ENCODE data around the gene RAP2A.

RAP2A gene

DNA sequence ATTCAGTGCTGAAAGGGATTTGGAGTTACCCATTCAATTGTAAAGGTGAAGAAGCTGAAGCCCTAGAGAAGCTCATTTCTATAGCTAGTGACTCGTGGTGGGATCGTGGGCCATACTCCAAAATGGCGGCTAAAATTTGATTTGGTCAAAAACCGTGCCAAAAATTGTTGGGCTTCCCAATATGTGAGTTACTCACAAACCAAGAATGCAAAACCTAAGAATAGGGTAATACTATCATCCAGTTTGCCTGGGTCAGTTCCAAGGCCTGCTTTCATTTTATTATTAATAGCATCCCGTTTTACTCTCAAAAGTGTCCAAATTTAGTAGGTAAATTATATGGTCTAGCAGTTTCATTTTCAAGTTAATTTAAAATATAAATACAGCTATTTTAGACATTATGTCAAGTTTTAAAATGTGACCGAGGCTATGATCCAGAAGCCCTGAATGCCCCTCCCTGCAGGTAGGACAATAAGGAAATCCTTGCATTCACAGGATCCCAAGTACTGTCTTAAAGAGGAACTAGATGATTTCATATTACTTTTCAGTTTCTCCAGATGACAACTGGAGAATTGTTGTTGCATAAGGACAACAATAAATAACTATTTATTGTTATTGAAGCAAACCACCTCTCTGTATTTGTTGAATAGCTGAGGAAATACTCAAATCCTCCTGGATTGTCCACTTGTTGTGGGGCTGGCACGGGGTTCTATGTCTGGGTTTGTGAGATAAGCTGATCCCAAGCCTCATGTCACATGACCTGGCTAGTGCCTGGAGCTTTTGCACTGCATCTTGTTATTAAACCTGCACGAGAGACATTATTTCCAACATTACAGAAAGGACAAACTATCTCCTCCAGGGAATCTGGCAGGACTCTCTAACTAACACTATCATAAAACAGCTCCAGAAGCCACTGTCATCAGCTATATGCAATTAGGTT lies 11.6 kb upstream of the RAP2A start:
- Histone ChIP-seq H3K27me3 (replicated peaks; ENCODE audit: control insufficient read depth, insufficient read depth, low read length) (no peaks in the 10 kb centered on the region), H3K4me3 (replicated peaks; ENCODE audit: low read depth, low read length) (no peak overlapping the region), H3K36me3 (ENCODE audit: control insufficient read depth, insufficient read depth, low read length) (no peaks in the 10 kb centered on the region)
- TF ChIP-seq, protein P1, sequence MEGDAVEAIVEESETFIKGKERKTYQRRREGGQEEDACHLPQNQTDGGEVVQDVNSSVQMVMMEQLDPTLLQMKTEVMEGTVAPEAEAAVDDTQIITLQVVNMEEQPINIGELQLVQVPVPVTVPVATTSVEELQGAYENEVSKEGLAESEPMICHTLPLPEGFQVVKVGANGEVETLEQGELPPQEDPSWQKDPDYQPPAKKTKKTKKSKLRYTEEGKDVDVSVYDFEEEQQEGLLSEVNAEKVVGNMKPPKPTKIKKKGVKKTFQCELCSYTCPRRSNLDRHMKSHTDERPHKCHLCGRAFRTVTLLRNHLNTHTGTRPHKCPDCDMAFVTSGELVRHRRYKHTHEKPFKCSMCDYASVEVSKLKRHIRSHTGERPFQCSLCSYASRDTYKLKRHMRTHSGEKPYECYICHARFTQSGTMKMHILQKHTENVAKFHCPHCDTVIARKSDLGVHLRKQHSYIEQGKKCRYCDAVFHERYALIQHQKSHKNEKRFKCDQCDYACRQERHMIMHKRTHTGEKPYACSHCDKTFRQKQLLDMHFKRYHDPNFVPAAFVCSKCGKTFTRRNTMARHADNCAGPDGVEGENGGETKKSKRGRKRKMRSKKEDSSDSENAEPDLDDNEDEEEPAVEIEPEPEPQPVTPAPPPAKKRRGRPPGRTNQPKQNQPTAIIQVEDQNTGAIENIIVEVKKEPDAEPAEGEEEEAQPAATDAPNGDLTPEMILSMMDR (IDR thresholded peaks at IDR 0.05; ENCODE audit: insufficient read depth, low read length, poor library complexity, severe bottlenecking) = no peak
- DNase-seq (ENCODE audit: extremely low read depth, insufficient read length) = no peak

GRCh38 chr13:97423300-97424045 lies 10.5 kb upstream of the RAP2A start:
- Histone ChIP-seq H3K36me3 (ENCODE audit: control insufficient read depth, insufficient read depth, low read length) (no peaks in the 10 kb centered on the region), H3K27me3 (replicated peaks; ENCODE audit: control insufficient read depth, insufficient read depth, low read length) (no peaks in the 10 kb centered on the region), H3K4me3 (replicated peaks; ENCODE audit: low read depth, low read length) (no peak overlapping the region)
- DNase-seq (ENCODE audit: extremely low read depth, insufficient read length) = no peak
- TF ChIP-seq, protein P1 (IDR thresholded peaks at IDR 0.05; ENCODE audit: insufficient read depth, low read length, poor library complexity, severe bottlenecking) = no peak

GRCh38 chr13:97425590-97425989 lies 8.4 kb upstream of the RAP2A start:
- no peaks in the 10 kb centered on the region for H3K27me3 ChIP-seq (replicated peaks; ENCODE audit: control insufficient read depth, insufficient read depth, low read length)
- no peak for DNase-seq (ENCODE audit: extremely low read depth, insufficient read length)
- H3K36me3 ChIP-seq (ENCODE audit: control insufficient read depth, insufficient read depth, low read length) = no peaks in the 10 kb centered on the region
- TF ChIP-seq, protein P1 (IDR thresholded peaks at IDR 0.05; ENCODE audit: insufficient read depth, low read length, poor library complexity, severe bottlenecking) = no peak
- no peak overlapping the region for H3K4me3 ChIP-seq (replicated peaks; ENCODE audit: low read depth, low read length)

DNA sequence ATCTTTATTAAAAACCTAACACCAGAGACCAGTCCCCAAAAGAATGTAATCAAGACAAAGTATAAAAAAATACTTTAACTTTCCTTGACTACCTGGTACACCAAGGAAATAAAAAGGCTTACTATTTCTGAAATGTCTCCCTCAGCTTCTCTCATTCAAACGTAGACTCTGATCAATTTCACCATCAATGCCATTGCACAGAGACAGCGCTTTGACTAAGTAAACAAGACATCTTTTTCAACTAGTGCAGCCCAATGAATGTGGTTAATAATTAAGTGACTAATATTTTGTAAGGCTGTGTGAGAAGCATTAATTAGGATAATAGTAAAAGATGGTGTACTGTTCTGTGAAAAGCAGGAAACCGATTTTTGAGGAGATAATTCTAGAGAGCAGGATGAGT lies 7.3 kb upstream of the RAP2A start:
- DNase-seq (ENCODE audit: extremely low read depth, insufficient read length) = no peak
- Histone ChIP-seq H3K27me3 (replicated peaks; ENCODE audit: control insufficient read depth, insufficient read depth, low read length) (no peaks in the 10 kb centered on the region), H3K4me3 (replicated peaks; ENCODE audit: low read depth, low read length) (no peak overlapping the region), H3K36me3 (ENCODE audit: control insufficient read depth, insufficient read depth, low read length) (no peaks in the 10 kb centered on the region)
- TF ChIP-seq, protein P1 (IDR thresholded peaks at IDR 0.05; ENCODE audit: insufficient read depth, low read length, poor library complexity, severe bottlenecking) = no peak

- Histone ChIP-seq H3K27me3 (replicated peaks; ENCODE audit: control insufficient read depth, insufficient read depth, low read length) (no peaks in the 10 kb centered on the region), H3K36me3 (ENCODE audit: control insufficient read depth, insufficient read depth, low read length) (no peaks in the 10 kb centered on the region), H3K4me3 (replicated peaks; ENCODE audit: low read depth, low read length) (no peak overlapping the region)
- no peak for DNase-seq (ENCODE audit: extremely low read depth, insufficient read length)
- TF ChIP-seq, protein P1 (IDR thresholded peaks at IDR 0.05; ENCODE audit: insufficient read depth, low read length, poor library complexity, severe bottlenecking) = no peak
Observed at GRCh38 chr13:97429681-97430081, 4.3 kb upstream of the RAP2A start.
